Measurements from ENCODE around the gene KLHL21. TPM values are rescaled to one million over a fixed set of nuclear protein-coding genes. Genes with fewer than 3 reads are reported as not detected.
"Not testable (repeated sequence)": the region's sequence is repeated elsewhere in the genome, so short reads cannot be mapped to it uniquely, and the experiment has no call there.

KLHL21 gene
- total and polyA plus RNA-seq, 2 donors (not counting 1 experiment from before 2014, with no cell fraction given) = 14.4 to 29.9 TPM

DNA sequence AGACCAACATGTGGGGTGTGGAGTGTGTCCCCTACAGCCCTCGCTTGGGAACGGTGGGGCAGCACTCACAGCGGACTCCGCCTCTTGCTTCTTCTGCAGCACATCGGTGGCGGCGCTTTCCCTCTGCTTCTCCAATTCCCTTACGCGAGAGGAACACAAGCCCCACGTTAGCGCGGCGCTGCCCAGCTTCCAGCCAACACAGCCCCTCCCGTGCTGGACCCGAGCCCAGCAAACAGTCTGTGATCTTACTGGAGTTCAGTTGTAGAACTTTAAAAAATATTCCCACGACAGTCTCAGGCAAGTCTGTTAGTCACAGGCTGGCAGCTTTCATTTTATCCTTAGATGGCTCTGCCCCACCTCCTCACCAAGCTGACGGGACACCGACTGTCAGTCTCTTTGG, 35.6 kb upstream of the KLHL21 start:
- no peak for ATAC-seq (ENCODE audit: low read depth)
- Histone ChIP-seq H3K79me2 (ENCODE audit: control insufficient read depth, insufficient read depth, low read length) (no peaks in the 10 kb centered on the region), H3K4me2 (replicated peaks; ENCODE audit: low read depth, low read length, poor library complexity, severe bottlenecking) (no peak overlapping the region), H4K20me1 (ENCODE audit: control insufficient read depth, insufficient read depth, low read length, poor library complexity, severe bottlenecking) (no peaks in the 10 kb centered on the region), H3K27me3 (replicated peaks in 1 of 4; ENCODE audit: control extremely low read depth in 1 of 4, control insufficient read depth in 3 of 4, insufficient read depth in 4 of 4, low read length in 3 of 4) (no peaks in the 10 kb centered on the region), H3K27ac (ENCODE audit: low read length in 2 of 2) (no peak overlapping the region), H3K4me1 (ENCODE audit: control insufficient read depth in 2 of 2, insufficient read depth in 2 of 2, low read length in 2 of 2) (no peaks in the 10 kb centered on the region), H3K4me3 (ENCODE audit: control extremely low read depth in 1 of 5, extremely low read depth in 1 of 5, insufficient read depth in 1 of 5, low read depth in 2 of 5, low read length in 4 of 5) (no peak overlapping the region), H2AFZ (ENCODE audit: insufficient read depth, low read depth, low read length, poor library complexity, severe bottlenecking) (no peak overlapping the region), H3K36me3 (replicated peaks in 1 of 2; ENCODE audit: control extremely low read depth in 1 of 2, control insufficient read depth in 1 of 2, extremely low read depth in 1 of 2, insufficient read depth in 2 of 2, low read length in 1 of 2) (peaks cover 4 to 39% of the 10 kb centered on the region in 2 experiments), H3K9ac (ENCODE audit: low read length) (no peak overlapping the region), H3K9me3 (ENCODE audit: control extremely low read depth in 1 of 3, control insufficient read depth in 2 of 3, insufficient read depth in 1 of 3, low read length in 2 of 3) (no peaks in the 10 kb centered on the region)
- CTCF ChIA-PET = interaction anchor here (0.6 kb wide), 1 partner anchor 94 kb away, joined by 3 read pairs; no protein-coding TSS in a partner anchor
- no peaks in the 10 kb centered on the region for H3K4me1 Mint-ChIP-seq
- TF ChIP-seq, protein P1, sequence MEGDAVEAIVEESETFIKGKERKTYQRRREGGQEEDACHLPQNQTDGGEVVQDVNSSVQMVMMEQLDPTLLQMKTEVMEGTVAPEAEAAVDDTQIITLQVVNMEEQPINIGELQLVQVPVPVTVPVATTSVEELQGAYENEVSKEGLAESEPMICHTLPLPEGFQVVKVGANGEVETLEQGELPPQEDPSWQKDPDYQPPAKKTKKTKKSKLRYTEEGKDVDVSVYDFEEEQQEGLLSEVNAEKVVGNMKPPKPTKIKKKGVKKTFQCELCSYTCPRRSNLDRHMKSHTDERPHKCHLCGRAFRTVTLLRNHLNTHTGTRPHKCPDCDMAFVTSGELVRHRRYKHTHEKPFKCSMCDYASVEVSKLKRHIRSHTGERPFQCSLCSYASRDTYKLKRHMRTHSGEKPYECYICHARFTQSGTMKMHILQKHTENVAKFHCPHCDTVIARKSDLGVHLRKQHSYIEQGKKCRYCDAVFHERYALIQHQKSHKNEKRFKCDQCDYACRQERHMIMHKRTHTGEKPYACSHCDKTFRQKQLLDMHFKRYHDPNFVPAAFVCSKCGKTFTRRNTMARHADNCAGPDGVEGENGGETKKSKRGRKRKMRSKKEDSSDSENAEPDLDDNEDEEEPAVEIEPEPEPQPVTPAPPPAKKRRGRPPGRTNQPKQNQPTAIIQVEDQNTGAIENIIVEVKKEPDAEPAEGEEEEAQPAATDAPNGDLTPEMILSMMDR (IDR thresholded peaks at IDR 0.05) = no peak
- no peak for TF ChIP-seq EZH2 (IDR thresholded peaks at IDR 0.05; ENCODE audit: borderline replicate concordance, insufficient read depth, low read depth, low read length, poor library complexity, severe bottlenecking)
- no peaks in the 10 kb centered on the region for H3K9me3 Mint-ChIP-seq (ENCODE audit: insufficient read depth)
- H3K27ac Mint-ChIP-seq = no peak overlapping the region
- intact Hi-C loops (cut with micrococcal nuclease) = no loop called here
- H3K27me3 Mint-ChIP-seq = no peaks in the 10 kb centered on the region
- no peak for DNase-seq
- no peak overlapping the region for H3K4me3 Mint-ChIP-seq
- 98% methylated on average over 15 of the region's 18 CpGs for whole genome bisulfite sequencing (ENCODE audit: insufficient coverage)
- POLR2A ChIA-PET = no interaction called here

DNA sequence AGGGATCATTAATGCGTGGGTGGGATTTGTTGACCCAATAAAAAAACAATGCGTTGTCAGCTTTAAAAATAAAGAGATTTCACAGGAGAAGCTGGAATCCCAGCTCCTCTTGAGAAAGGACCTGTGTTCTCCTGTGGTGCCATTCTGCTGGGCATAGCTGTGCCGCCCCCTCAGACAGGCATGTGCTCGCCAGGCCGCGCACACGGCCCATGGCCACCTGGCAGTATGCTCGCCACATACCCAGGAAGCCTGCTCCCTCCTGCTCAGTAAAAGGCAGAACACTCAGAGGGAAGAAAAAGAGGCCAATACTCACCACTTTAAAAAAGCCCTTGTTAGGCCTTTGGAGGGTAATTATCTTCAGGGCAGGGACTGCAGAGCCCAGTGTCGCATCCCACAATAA, 35.1 kb upstream of the KLHL21 start:
- TF ChIP-seq EZH2 (IDR thresholded peaks at IDR 0.05; ENCODE audit: borderline replicate concordance, insufficient read depth, low read depth, low read length, poor library complexity, severe bottlenecking) = no peak
- TF ChIP-seq, protein P1 (IDR thresholded peaks at IDR 0.05) = no peak
- CTCF ChIA-PET = interaction anchor here (0.6 kb wide), 1 partner anchor 93 kb away, joined by 3 read pairs; no protein-coding TSS in a partner anchor
- WGBS (ENCODE audit: insufficient coverage) = 95% methylated on average over 9 of the region's 9 CpGs

GRCh38 chr1:6636778-6637177, 34.1 kb upstream of the KLHL21 start:
- H3K27ac Mint-ChIP-seq; H3K79me2 ChIP-seq (ENCODE audit: control insufficient read depth, insufficient read depth, low read length); H3K27ac ChIP-seq (ENCODE audit: low read length in 2 of 2); H3K27me3 Mint-ChIP-seq; H3K9me3 Mint-ChIP-seq (ENCODE audit: insufficient read depth); ATAC-seq (ENCODE audit: low read depth); DNase-seq; intact Hi-C loops (cut with micrococcal nuclease); H3K4me3 Mint-ChIP-seq; H3K4me1 ChIP-seq (ENCODE audit: control insufficient read depth in 2 of 2, insufficient read depth in 2 of 2, low read length in 2 of 2); H3K27me3 ChIP-seq (replicated peaks in 1 of 4; ENCODE audit: control extremely low read depth in 1 of 4, control insufficient read depth in 3 of 4, insufficient read depth in 4 of 4, low read length in 3 of 4); H3K4me2 ChIP-seq (replicated peaks; ENCODE audit: low read depth, low read length, poor library complexity, severe bottlenecking); H3K4me3 ChIP-seq (ENCODE audit: control extremely low read depth in 1 of 5, extremely low read depth in 1 of 5, insufficient read depth in 1 of 5, low read depth in 2 of 5, low read length in 4 of 5); H3K4me1 Mint-ChIP-seq; POLR2A ChIA-PET; H3K9me3 ChIP-seq (ENCODE audit: control extremely low read depth in 1 of 3, control insufficient read depth in 2 of 3, insufficient read depth in 1 of 3, low read length in 2 of 3); H2AFZ ChIP-seq (ENCODE audit: insufficient read depth, low read depth, low read length, poor library complexity, severe bottlenecking); H3K9ac ChIP-seq (ENCODE audit: low read length); H4K20me1 ChIP-seq (ENCODE audit: control insufficient read depth, insufficient read depth, low read length, poor library complexity, severe bottlenecking): not testable (repeated sequence)
- 100% methylated on average over 3 of the region's 6 CpGs for WGBS (ENCODE audit: insufficient coverage)
- H3K36me3 ChIP-seq (replicated peaks in 1 of 2; ENCODE audit: control extremely low read depth in 1 of 2, control insufficient read depth in 1 of 2, extremely low read depth in 1 of 2, insufficient read depth in 2 of 2, low read length in 1 of 2) = peaks cover 4 to 51% of the 10 kb centered on the region in 2 experiments
- CTCF ChIA-PET = interaction anchor here (1.4 kb wide), 1 partner anchor 32 kb away, joined by 4 read pairs; no protein-coding TSS in a partner anchor

More for the DNA sequence above, 35.1 kb upstream of the KLHL21 start:
- Histone ChIP-seq H3K36me3 (replicated peaks in 1 of 2; ENCODE audit: control extremely low read depth in 1 of 2, control insufficient read depth in 1 of 2, extremely low read depth in 1 of 2, insufficient read depth in 2 of 2, low read length in 1 of 2) (peaks cover 4 to 42% of the 10 kb centered on the region in 2 experiments), H3K27ac (ENCODE audit: low read length in 2 of 2) (no peak overlapping the region), H2AFZ (ENCODE audit: insufficient read depth, low read depth, low read length, poor library complexity, severe bottlenecking) (no peak overlapping the region), H3K9ac (ENCODE audit: low read length) (no peak overlapping the region), H3K4me1 (ENCODE audit: control insufficient read depth in 2 of 2, insufficient read depth in 2 of 2, low read length in 2 of 2) (no peaks in the 10 kb centered on the region), H3K9me3 (ENCODE audit: control extremely low read depth in 1 of 3, control insufficient read depth in 2 of 3, insufficient read depth in 1 of 3, low read length in 2 of 3) (no peaks in the 10 kb centered on the region), H4K20me1 (ENCODE audit: control insufficient read depth, insufficient read depth, low read length, poor library complexity, severe bottlenecking) (no peaks in the 10 kb centered on the region), H3K27me3 (replicated peaks in 1 of 4; ENCODE audit: control extremely low read depth in 1 of 4, control insufficient read depth in 3 of 4, insufficient read depth in 4 of 4, low read length in 3 of 4) (no peaks in the 10 kb centered on the region), H3K79me2 (ENCODE audit: control insufficient read depth, insufficient read depth, low read length) (no peaks in the 10 kb centered on the region), H3K4me3 (ENCODE audit: control extremely low read depth in 1 of 5, extremely low read depth in 1 of 5, insufficient read depth in 1 of 5, low read depth in 2 of 5, low read length in 4 of 5) (no peak overlapping the region), H3K4me2 (replicated peaks; ENCODE audit: low read depth, low read length, poor library complexity, severe bottlenecking) (no peak overlapping the region)
- DNase-seq = no peak
- no peak overlapping the region for H3K4me3 Mint-ChIP-seq
- H3K27me3 Mint-ChIP-seq = no peaks in the 10 kb centered on the region
- POLR2A ChIA-PET = no interaction called here
- no peak for ATAC-seq (ENCODE audit: low read depth)
- intact Hi-C loops (cut with micrococcal nuclease) = no loop called here
- no peak overlapping the region for H3K27ac Mint-ChIP-seq
- H3K4me1 Mint-ChIP-seq = no peaks in the 10 kb centered on the region
- H3K9me3 Mint-ChIP-seq (ENCODE audit: insufficient read depth) = no peaks in the 10 kb centered on the region

All from B cell (primary cell).